Uterus (tissue), 2 donors: ENCODE data around the gene MESD.

Experiments
- CTCF ChIP-seq, 4 experiments: fragments of 200-600 bp in 2 of 4; fragments of 450-650 bp in 2 of 4; sonication (generic) in 2 of 4; IDR thresholded peaks; one replicate each; pipeline ENCODE4 v1.5.1; 2016 to 2019; ENCODE audit warnings: antibody characterized with exemption in 4 of 4, mild to moderate bottlenecking in 2 of 4, moderate library complexity in 1 of 4
- POLR2A ChIP-seq, 2 donors: fragments of 450-650 bp; IDR thresholded peaks; one replicate each; pipeline ENCODE4 v1.6.1; 2016; ENCODE audit warnings: antibody characterized with exemption in 2 of 2, mild to moderate bottlenecking in 1 of 2, moderate library complexity in 1 of 2

- no peak for TF ChIP-seq CTCF (IDR thresholded peaks at IDR 0.05)
- no peak for TF ChIP-seq POLR2A (IDR thresholded peaks at IDR 0.05)
Measured at GRCh38 chr15:80990955-80991354, 1.3 kb upstream of the MESD start.
